Neutrophil (primary cell): ENCODE data around the gene CREB3L2.

ENCODE experiments used
- H3K27ac ChIP-seq: fragments of 200-600 bp; sonication (generic); 2 replicates; pipeline ENCODE4 v1.5.1; 2016; ENCODE audit warnings: mild to moderate bottlenecking, moderate library complexity
- H3K27me3 ChIP-seq: fragments of 200-600 bp; sonication (generic); 2 replicates; pipeline ENCODE4 v1.6.0; 2016; ENCODE audit warnings: mild to moderate bottlenecking
- H3K36me3 ChIP-seq: fragments of 200-600 bp; sonication (generic); 2 replicates; pipeline ENCODE4 v1.5.1; 2017
- H3K4me1 ChIP-seq, 2 experiments: fragments of 200-600 bp in 1 of 2; sonication (generic) in 1 of 2; 1 replicate in 1 of 2; 2 replicates in 1 of 2; pipeline versions ENCODE4 v1.5.1 to v1.6.1; 2013 to 2016; ENCODE audit warnings: low read depth in 1 of 2, low read length in 1 of 2, mild to moderate bottlenecking in 1 of 2, moderate library complexity in 1 of 2; ENCODE audit not compliant: control insufficient read depth in 1 of 2, insufficient read depth in 1 of 2
- H3K4me3 ChIP-seq, 2 experiments: fragments of 200-600 bp in 1 of 2; sonication (generic) in 1 of 2; 1 replicate in 1 of 2; 2 replicates in 1 of 2; pipeline ENCODE4 v1.5.1; 2013 to 2016; ENCODE audit warnings: low read depth in 1 of 2, low read length in 1 of 2, mild to moderate bottlenecking in 1 of 2, moderate library complexity in 1 of 2
- H3K9me3 ChIP-seq: fragments of 200-600 bp; sonication (generic); 2 replicates; pipeline ENCODE4 v1.5.1; 2016
- CTCF ChIP-seq: fragments of 200-600 bp; sonication (generic); IDR thresholded peaks from 2 replicates; pipeline ENCODE4 v1.5.1; 2016; ENCODE audit warnings: antibody characterized with exemption

Gene CREB3L2

DNA sequence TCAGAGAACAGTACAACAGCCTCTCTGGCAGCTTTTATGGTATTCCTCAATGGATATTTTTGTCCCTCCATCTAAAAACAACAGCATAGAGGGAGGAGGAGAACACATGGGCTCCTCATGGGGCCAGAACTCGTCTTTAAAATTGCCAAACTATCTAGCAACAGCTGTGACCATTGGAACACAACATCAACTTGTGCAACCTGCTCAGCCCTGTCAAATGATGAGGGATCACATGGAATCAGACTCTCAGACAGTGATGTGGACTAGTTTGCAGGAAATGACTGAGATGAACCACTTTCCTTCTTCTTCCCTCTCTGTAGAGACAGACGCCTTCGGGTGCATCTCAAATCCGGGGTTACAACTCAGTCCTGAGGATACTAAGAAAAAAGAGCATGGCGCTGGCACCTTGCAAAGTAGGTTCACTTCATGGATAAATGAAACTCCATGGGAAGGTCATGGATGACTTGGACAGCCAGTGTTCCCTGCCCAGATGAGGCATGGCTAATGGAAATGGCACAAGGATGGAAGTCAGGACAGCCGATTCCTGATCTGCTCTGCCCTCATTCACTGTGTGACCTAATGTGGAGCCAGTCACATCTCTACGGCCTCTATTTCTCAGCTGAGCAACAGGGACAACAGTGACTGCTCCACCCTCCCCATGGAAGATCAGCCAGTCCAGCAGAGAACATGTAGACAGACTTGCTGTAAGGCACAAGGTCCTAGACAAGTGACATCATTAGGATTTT is 130.5 kb downstream of the CREB3L2 start:
- H3K27ac ChIP-seq: no peak overlapping the region
- no peak overlapping the region for H3K4me3 ChIP-seq
- H3K4me1 ChIP-seq: peaks cover 4 to 11% of the 10 kb centered on the region in 2 experiments
- TF ChIP-seq CTCF: no peak
- H3K9me3 ChIP-seq: no peaks in the 10 kb centered on the region
- H3K27me3 ChIP-seq: no peaks in the 10 kb centered on the region
- peaks cover 7% of the 10 kb centered on the region for H3K36me3 ChIP-seq

- Histone ChIP-seq H3K4me1 (peaks cover 4 to 11% of the 10 kb centered on the region in 2 experiments), H3K27me3 (no peaks in the 10 kb centered on the region), H3K36me3 (peaks cover 7% of the 10 kb centered on the region), H3K9me3 (no peaks in the 10 kb centered on the region), H3K4me3 (no peak overlapping the region), H3K27ac (no peak overlapping the region)
- TF ChIP-seq CTCF: no peak
Observed at GRCh38 chr7:137870684-137871083, 131.2 kb downstream of the CREB3L2 start.

GRCh38 chr7:137870078-137870477 is 131.8 kb downstream of the CREB3L2 start:
- TF ChIP-seq CTCF: no peak
- Histone ChIP-seq H3K4me1 (peaks cover 4 to 11% of the 10 kb centered on the region in 2 experiments), H3K36me3 (peaks cover 7% of the 10 kb centered on the region), H3K9me3 (no peaks in the 10 kb centered on the region), H3K4me3 (no peak overlapping the region), H3K27ac (no peak overlapping the region), H3K27me3 (no peaks in the 10 kb centered on the region)

- Histone ChIP-seq H3K36me3 (peaks cover 7% of the 10 kb centered on the region), H3K9me3 (no peaks in the 10 kb centered on the region), H3K4me1 (peaks cover 4 to 6% of the 10 kb centered on the region in 2 experiments), H3K4me3 (no peak overlapping the region), H3K27ac (no peak overlapping the region), H3K27me3 (no peaks in the 10 kb centered on the region)
- TF ChIP-seq CTCF: no peak
Observed at GRCh38 chr7:137869260-137869659, 132.6 kb downstream of the CREB3L2 start.

DNA sequence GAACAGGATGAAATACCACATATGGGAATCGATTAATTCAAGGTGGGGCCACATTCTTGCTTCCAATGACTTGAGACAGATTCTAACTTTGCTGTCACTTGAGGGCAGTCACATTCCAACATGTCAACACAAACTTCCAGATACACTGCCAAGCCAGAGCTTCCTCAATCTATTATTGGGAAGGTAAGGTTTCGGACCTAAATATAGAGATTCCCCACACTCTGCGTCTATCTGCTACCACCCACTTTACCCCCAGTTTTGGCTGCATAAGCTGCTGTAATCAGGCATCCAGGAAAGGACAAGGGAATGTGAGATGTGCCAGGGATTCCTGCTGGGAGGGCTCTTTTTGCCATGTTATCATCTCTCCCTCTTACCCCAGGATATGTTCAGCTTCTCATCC is 134.6 kb downstream of the CREB3L2 start:
- Histone ChIP-seq H3K4me3 (no peak overlapping the region), H3K27ac (no peak overlapping the region), H3K36me3 (peaks cover 7% of the 10 kb centered on the region), H3K27me3 (no peaks in the 10 kb centered on the region), H3K9me3 (no peaks in the 10 kb centered on the region), H3K4me1 (peaks cover under 1 to 3% of the 10 kb centered on the region in 2 experiments)
- no peak for TF ChIP-seq CTCF
